ENCODE measurements around the gene NEDD4L.

The NEDD4L gene

GRCh38 chr18:58288921-58289797, 245.1 kb downstream of the NEDD4L start:
- in situ Hi-C loops (cut with HindIII; ENCODE audit: low pct_ligation_motif_present, low sequenced_read_pairs) = no loop called here
- Histone ChIP-seq H3K4me3 (ENCODE audit: low read depth, low read length) (no peak overlapping the region), H3K27ac (no peak overlapping the region), H3K27me3 (replicated peaks) (no peaks in the 10 kb centered on the region), H3K36me3 (replicated peaks) (no peaks in the 10 kb centered on the region)
- no peak for TF ChIP-seq CTCF (IDR thresholded peaks at IDR 0.05; ENCODE audit: low read depth, low read length, missing control alignments)
- peak; percentile 56 for DNase-seq

GRCh38 chr18:58290116-58290695, 246.2 kb downstream of the NEDD4L start:
- no peaks in the 10 kb centered on the region for H3K36me3 ChIP-seq (replicated peaks)
- peak; percentile 37 for DNase-seq
- H3K27me3 ChIP-seq (replicated peaks) = no peaks in the 10 kb centered on the region
- H3K27ac ChIP-seq = peak overlapping the region; percentile 23
- no peak overlapping the region for H3K4me3 ChIP-seq (ENCODE audit: low read depth, low read length)
- no peak for TF ChIP-seq CTCF (IDR thresholded peaks at IDR 0.05; ENCODE audit: low read depth, low read length, missing control alignments)
- in situ Hi-C loops (cut with HindIII; ENCODE audit: low pct_ligation_motif_present, low sequenced_read_pairs) = no loop called here

- Histone ChIP-seq H3K27ac (no peak overlapping the region), H3K36me3 (replicated peaks) (no peaks in the 10 kb centered on the region), H3K4me3 (ENCODE audit: low read depth, low read length) (no peak overlapping the region), H3K27me3 (replicated peaks) (no peaks in the 10 kb centered on the region)
- TF ChIP-seq CTCF (IDR thresholded peaks at IDR 0.05; ENCODE audit: low read depth, low read length, missing control alignments) = no peak
- in situ Hi-C loops (cut with HindIII; ENCODE audit: low pct_ligation_motif_present, low sequenced_read_pairs) = no loop called here
- DNase-seq = no peak
Measured at GRCh38 chr18:58291131-58291530, 247.1 kb downstream of the NEDD4L start.

- DNase-seq = no peak
- no peaks in the 10 kb centered on the region for H3K36me3 ChIP-seq (replicated peaks)
- H3K27ac ChIP-seq = no peak overlapping the region
- no peak overlapping the region for H3K4me3 ChIP-seq (ENCODE audit: low read depth, low read length)
- in situ Hi-C loops (cut with HindIII; ENCODE audit: low pct_ligation_motif_present, low sequenced_read_pairs) = no loop called here
- no peak for TF ChIP-seq CTCF (IDR thresholded peaks at IDR 0.05; ENCODE audit: low read depth, low read length, missing control alignments)
- no peaks in the 10 kb centered on the region for H3K27me3 ChIP-seq (replicated peaks)
Measured at GRCh38 chr18:58292638-58293037, 248.6 kb downstream of the NEDD4L start.

GRCh38 chr18:58297198-58297597, 253.2 kb downstream of the NEDD4L start:
- Histone ChIP-seq H3K4me3 (ENCODE audit: low read depth, low read length) (no peak overlapping the region), H3K27me3 (replicated peaks) (no peaks in the 10 kb centered on the region), H3K36me3 (replicated peaks) (no peaks in the 10 kb centered on the region), H3K27ac (no peak overlapping the region)
- in situ Hi-C loops (cut with HindIII; ENCODE audit: low pct_ligation_motif_present, low sequenced_read_pairs) = no loop called here
- no peak for TF ChIP-seq CTCF (IDR thresholded peaks at IDR 0.05; ENCODE audit: low read depth, low read length, missing control alignments)
- DNase-seq = peak; percentile 86

Data from brain microvascular endothelial cell (primary cell).